ENCODE measurements around the gene CSTB. TPM values are rescaled to one million over a fixed set of nuclear protein-coding genes. Genes with fewer than 3 reads are reported as not detected.

CSTB gene
- total and polyA plus RNA-seq, 2 donors = 26.5 to 198 TPM

DNA sequence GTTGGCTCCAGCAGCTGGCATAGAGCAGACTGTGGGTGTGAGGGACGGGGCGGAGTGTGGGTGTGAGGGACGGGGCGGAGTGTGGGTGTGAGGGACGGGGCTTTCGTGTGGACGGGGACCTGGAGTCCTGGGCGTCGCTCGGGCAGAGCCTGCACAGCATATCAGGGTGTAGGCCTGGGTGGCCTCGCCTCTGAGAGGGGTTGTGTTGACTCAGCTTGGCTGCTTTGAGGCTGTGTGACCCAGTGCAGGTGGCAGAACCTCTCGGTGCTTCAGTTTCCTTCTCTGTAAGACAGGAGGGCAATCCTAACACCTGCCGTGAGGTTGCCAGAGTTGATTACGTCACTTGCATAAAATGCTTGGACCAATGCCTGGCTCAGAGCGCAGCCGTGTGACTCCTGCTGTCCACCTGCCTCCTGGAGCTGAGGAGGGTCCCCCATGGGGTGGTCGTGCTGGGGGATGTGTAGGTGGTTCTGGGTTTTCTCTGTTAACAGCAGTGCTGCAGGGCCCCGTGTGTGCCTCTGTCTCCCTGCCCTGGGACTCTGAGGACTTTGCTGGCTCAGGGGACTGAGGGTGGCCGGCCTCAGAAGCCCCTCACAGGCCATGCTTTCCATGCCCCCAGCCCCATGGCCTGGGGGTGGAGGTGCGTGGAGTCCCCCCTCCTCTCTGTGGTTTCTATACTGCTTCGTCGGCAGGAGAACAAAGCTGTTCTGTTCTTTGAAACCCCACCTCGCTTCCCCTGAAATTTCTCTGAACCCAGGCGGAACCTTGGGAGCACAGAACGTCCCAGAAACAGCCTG, 41.8 kb downstream of the CSTB start:
- Histone ChIP-seq H3K9me3 (ENCODE audit: control insufficient read depth in 2 of 2, insufficient read depth in 1 of 2, low read length in 1 of 2) (no peaks in the 10 kb centered on the region), H3K4me1 (ENCODE audit: control insufficient read depth in 2 of 2, insufficient read depth in 2 of 2, low read length in 2 of 2) (peaks cover 22 to 42% of the 10 kb centered on the region in 2 donors), H3K4me3 (ENCODE audit: low read length in 2 of 2) (no peak overlapping the region), H3K27ac (ENCODE audit: low read depth in 1 of 2, low read length in 1 of 2) (peak overlapping the region; percentile 55 to 70), H3K36me3 (ENCODE audit: control insufficient read depth in 2 of 2, insufficient read depth in 2 of 2, low read length in 1 of 2) (no peaks in the 10 kb centered on the region), H3K27me3 (ENCODE audit: control insufficient read depth in 2 of 2, insufficient read depth in 1 of 2, low read length in 1 of 2) (peaks cover 0 to 22% of the 10 kb centered on the region in 2 donors)
- DNase-seq (ENCODE audit: low read depth in 6 of 9, low spot score in 9 of 9) = peak in 4 of 9 donors; percentile 50 to 75 (median 58)
- WGBS = 54% methylated on average over 25 of the region's 25 CpGs

DNA sequence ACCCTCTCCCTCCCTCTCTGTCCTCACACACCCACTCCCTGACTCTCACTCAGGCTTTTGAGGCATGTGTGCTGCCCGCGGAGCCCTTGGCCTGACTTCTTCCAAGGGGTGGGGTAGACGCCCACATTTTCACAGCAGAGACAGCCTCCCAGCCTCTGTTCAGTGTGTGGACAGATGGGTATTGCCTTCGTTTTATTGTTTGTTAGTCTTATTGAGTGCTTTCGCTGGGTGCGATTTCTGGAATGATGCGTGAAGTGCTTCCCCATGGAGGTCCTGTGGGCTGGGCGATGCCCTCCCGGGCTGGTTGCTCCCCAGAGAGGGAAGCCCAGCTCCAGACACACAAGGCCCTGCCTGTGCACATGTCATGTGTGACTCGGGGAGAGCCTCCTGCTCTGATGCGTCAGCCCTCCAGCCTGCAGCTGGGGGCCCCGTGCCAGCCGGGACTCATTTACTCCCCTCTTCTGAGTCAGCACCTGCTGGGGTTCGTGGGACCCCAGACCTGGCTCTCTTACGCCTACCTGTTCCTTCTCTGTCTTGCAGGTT, 42.5 kb downstream of the CSTB start:
- peaks cover 27 to 48% of the 10 kb centered on the region in 2 donors for H3K4me1 ChIP-seq (ENCODE audit: control insufficient read depth in 2 of 2, insufficient read depth in 2 of 2, low read length in 2 of 2)

DNA sequence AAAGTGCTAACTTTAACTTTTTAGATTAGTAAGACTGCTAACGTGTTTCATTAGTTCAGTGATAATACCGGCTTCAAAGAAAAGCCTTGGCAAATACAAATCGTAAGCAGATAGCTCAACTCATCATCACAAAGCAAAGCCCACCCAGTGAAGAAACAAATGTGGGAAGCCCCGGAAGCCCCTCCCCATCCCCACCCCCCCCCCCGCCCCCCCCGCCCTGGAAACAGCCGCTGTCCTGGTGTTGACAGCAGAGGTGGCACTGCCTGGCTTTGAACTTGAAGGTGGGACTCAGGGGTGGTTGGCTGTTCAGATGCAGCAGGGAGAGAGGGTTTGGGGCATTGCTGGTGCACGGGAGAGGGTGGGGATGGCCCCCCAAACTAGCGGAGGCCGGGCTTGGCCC, 43.0 kb downstream of the CSTB start:
- Histone ChIP-seq H3K27ac (ENCODE audit: low read depth in 1 of 2, low read length in 1 of 2) (peak overlapping the region in 1 of 2 donors; percentile 32), H3K9me3 (ENCODE audit: control insufficient read depth in 2 of 2, insufficient read depth in 1 of 2, low read length in 1 of 2) (no peaks in the 10 kb centered on the region), H3K36me3 (ENCODE audit: control insufficient read depth in 2 of 2, insufficient read depth in 2 of 2, low read length in 1 of 2) (no peaks in the 10 kb centered on the region), H3K27me3 (ENCODE audit: control insufficient read depth in 2 of 2, insufficient read depth in 1 of 2, low read length in 1 of 2) (peaks cover 5 to 35% of the 10 kb centered on the region in 2 donors), H3K4me3 (ENCODE audit: low read length in 2 of 2) (no peak overlapping the region), H3K4me1 (ENCODE audit: control insufficient read depth in 2 of 2, insufficient read depth in 2 of 2, low read length in 2 of 2) (peaks cover 32 to 54% of the 10 kb centered on the region in 2 donors)
- peak in 1 of 9 donors; percentile 44 for DNase-seq (ENCODE audit: low read depth in 6 of 9, low spot score in 9 of 9)
- WGBS = 51% methylated on average over 10 of the region's 10 CpGs

More for the DNA sequence above, 42.5 kb downstream of the CSTB start:
- Histone ChIP-seq H3K36me3 (ENCODE audit: control insufficient read depth in 2 of 2, insufficient read depth in 2 of 2, low read length in 1 of 2) (no peaks in the 10 kb centered on the region), H3K27ac (ENCODE audit: low read depth in 1 of 2, low read length in 1 of 2) (peak overlapping the region; percentile 55 to 70), H3K9me3 (ENCODE audit: control insufficient read depth in 2 of 2, insufficient read depth in 1 of 2, low read length in 1 of 2) (no peaks in the 10 kb centered on the region), H3K4me3 (ENCODE audit: low read length in 2 of 2) (no peak overlapping the region), H3K27me3 (ENCODE audit: control insufficient read depth in 2 of 2, insufficient read depth in 1 of 2, low read length in 1 of 2) (peaks cover 4 to 29% of the 10 kb centered on the region in 2 donors)
- 65% methylated on average over 15 of the region's 15 CpGs for WGBS
- DNase-seq (ENCODE audit: low read depth in 6 of 9, low spot score in 9 of 9) = peak in 2 of 9 donors; percentile 52 to 62

DNA sequence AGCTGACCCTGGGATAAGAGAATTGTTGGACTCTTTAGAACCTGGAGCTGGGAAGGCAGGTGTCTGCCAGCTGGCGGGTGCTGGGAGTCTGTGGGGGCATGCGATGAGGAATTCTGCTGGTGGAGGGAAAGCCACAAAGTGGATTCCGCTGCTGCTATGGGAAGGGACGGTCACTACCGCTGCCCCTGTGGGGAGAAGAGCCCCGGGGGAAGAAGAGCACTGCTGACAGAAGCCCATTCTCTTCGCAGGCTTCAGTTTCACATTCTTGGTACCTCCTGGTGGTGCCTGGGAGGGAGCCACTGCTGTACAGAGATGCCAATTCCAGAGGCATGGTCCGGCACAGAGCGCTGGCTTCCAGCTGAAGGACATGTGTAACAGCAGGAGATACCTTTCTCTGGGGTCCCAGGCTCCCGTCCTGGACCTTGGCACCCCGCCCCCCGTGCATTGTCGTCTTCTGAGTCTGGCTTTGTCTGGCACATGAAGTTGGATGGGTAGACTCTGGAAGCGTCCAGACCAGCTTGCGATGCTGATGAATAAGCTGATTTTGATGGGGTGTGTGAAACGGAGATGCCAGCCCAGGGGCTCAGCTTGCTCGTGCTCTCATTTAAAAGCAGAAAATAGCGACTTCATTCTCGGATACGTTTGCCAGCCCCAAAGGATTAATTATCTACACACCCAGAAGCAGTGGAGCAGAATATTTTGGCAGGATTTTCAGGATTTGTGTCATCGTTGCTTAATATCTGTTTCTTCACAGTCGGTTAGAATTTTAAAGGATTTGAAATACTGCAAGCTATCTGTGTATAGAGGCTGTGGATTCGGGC, 44.0 kb downstream of the CSTB start:
- WGBS = 93% methylated on average over 23 of the region's 23 CpGs
- Histone ChIP-seq H3K27ac (ENCODE audit: low read depth in 1 of 2, low read length in 1 of 2) (peak overlapping the region in 1 of 2 donors; percentile 74), H3K36me3 (ENCODE audit: control insufficient read depth in 2 of 2, insufficient read depth in 2 of 2, low read length in 1 of 2) (no peaks in the 10 kb centered on the region), H3K27me3 (ENCODE audit: control insufficient read depth in 2 of 2, insufficient read depth in 1 of 2, low read length in 1 of 2) (peaks cover 5 to 44% of the 10 kb centered on the region in 2 donors), H3K4me3 (ENCODE audit: low read length in 2 of 2) (no peak overlapping the region), H3K4me1 (ENCODE audit: control insufficient read depth in 2 of 2, insufficient read depth in 2 of 2, low read length in 2 of 2) (peaks cover 32 to 63% of the 10 kb centered on the region in 2 donors), H3K9me3 (ENCODE audit: control insufficient read depth in 2 of 2, insufficient read depth in 1 of 2, low read length in 1 of 2) (no peaks in the 10 kb centered on the region)
- no peak for DNase-seq (ENCODE audit: low read depth in 6 of 9, low spot score in 9 of 9)

DNA sequence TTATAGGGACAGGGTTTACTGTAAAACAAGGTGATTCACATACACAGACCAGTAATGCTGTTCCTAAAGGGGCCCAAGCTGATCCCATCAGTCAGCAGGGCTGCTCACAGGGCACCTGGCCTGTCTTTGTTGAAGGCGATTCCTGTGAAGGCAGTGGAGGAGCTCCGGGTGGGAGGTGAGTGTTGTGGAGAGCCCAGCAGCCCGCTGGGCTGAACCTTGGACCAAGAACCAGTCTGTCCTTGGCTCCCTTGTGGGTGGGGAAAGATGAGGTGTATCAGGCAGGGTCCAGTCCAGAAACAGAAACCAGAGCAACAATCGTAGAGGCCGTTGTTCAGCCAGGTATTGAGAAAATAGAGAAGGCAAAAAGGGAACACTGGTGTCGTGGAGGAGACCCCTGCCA, 44.6 kb downstream of the CSTB start:
- 95% methylated on average over 6 of the region's 6 CpGs for WGBS
- DNase-seq (ENCODE audit: low read depth in 6 of 9, low spot score in 9 of 9) = no peak
- Histone ChIP-seq H3K27me3 (ENCODE audit: control insufficient read depth in 2 of 2, insufficient read depth in 1 of 2, low read length in 1 of 2) (peaks cover 9 to 51% of the 10 kb centered on the region in 2 donors), H3K4me3 (ENCODE audit: low read length in 2 of 2) (no peak overlapping the region), H3K4me1 (ENCODE audit: control insufficient read depth in 2 of 2, insufficient read depth in 2 of 2, low read length in 2 of 2) (peaks cover 32 to 68% of the 10 kb centered on the region in 2 donors), H3K9me3 (ENCODE audit: control insufficient read depth in 2 of 2, insufficient read depth in 1 of 2, low read length in 1 of 2) (no peaks in the 10 kb centered on the region), H3K27ac (ENCODE audit: low read depth in 1 of 2, low read length in 1 of 2) (peak overlapping the region in 1 of 2 donors; percentile 46), H3K36me3 (ENCODE audit: control insufficient read depth in 2 of 2, insufficient read depth in 2 of 2, low read length in 1 of 2) (no peaks in the 10 kb centered on the region)

DNA sequence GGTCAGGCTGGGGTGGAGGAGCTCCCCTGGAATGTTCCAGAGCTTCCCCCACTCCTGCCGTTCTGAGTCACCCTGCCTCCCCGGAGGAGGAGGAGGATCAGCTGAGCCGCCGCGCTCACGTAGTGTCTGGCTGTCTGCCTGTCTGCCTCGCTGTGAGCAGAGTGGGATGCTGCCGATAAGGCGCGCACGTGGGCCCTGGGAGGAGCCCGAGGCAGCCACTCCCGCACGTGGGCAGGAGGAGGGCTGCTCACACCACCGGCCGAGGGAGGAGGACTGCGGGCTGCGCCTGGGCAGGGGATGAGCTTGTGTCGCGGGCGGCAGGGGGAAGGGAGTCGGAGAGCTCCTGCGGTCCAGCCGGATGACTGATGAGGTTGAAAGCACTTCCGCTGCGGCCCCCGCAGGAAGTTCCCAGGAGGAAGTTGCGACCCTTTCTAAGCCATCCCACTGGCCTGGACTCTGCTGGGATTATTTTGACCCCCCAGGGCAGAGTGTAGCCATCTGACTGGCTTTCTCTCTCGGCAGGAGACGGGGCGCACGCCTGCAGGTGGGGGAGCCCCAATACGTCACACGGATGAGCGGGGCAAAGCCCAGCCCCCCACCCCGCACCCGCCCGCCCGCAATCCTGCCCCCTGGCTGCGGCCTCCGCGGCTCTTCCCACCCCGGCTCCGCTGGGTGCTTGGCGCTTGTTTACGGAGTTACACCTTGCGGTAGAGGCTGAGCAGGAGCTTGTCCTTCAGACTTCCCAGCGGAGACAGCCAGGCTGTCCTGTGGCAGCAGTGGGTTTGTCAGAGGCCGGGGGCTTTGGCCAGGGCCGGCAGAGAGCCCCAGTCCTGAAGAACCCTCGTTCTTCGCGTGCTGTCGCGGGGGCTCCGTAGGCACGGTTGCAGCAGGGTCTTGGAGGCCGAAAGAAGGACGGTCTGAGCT, 47.4 kb downstream of the CSTB start:
- Histone ChIP-seq H3K27me3 (ENCODE audit: control insufficient read depth in 2 of 2, insufficient read depth in 1 of 2, low read length in 1 of 2) (peaks cover 9 to 40% of the 10 kb centered on the region in 2 donors), H3K36me3 (ENCODE audit: control insufficient read depth in 2 of 2, insufficient read depth in 2 of 2, low read length in 1 of 2) (no peaks in the 10 kb centered on the region), H3K4me3 (ENCODE audit: low read length in 2 of 2) (peak overlapping the region; percentile 37 to 53), H3K9me3 (ENCODE audit: control insufficient read depth in 2 of 2, insufficient read depth in 1 of 2, low read length in 1 of 2) (no peaks in the 10 kb centered on the region), H3K4me1 (ENCODE audit: control insufficient read depth in 2 of 2, insufficient read depth in 2 of 2, low read length in 2 of 2) (peaks cover 15 to 48% of the 10 kb centered on the region in 2 donors), H3K27ac (ENCODE audit: low read depth in 1 of 2, low read length in 1 of 2) (peak overlapping the region; percentile 13 to 64)
- 8% methylated on average over 59 of the region's 59 CpGs for WGBS
- DNase-seq (ENCODE audit: low read depth in 6 of 9, low spot score in 9 of 9) = peak in 5 of 9 donors; percentile 49 to 82 (median 66)

DNA sequence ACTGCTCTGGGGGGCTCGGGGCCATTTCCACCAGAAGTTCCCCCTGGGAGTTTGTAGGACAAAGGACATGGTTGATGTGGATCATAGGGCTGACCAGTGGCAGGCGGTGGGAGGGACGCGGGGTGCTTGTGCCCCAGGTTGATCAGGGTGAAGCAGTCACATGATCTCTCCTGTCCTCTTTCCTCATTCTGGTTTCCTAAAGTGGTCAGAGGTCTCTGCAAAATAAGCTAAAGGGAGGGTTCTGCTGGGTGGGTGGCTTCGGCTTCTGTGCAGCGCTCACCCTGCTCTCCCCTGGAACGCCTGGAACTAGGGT, 48.0 kb downstream of the CSTB start:
- Histone ChIP-seq H3K27me3 (ENCODE audit: control insufficient read depth in 2 of 2, insufficient read depth in 1 of 2, low read length in 1 of 2) (peaks cover 9 to 40% of the 10 kb centered on the region in 2 donors), H3K36me3 (ENCODE audit: control insufficient read depth in 2 of 2, insufficient read depth in 2 of 2, low read length in 1 of 2) (no peaks in the 10 kb centered on the region), H3K4me3 (ENCODE audit: low read length in 2 of 2) (peak overlapping the region; percentile 37 to 53), H3K27ac (ENCODE audit: low read depth in 1 of 2, low read length in 1 of 2) (peak overlapping the region; percentile 3 to 64), H3K4me1 (ENCODE audit: control insufficient read depth in 2 of 2, insufficient read depth in 2 of 2, low read length in 2 of 2) (peaks cover 10 to 42% of the 10 kb centered on the region in 2 donors), H3K9me3 (ENCODE audit: control insufficient read depth in 2 of 2, insufficient read depth in 1 of 2, low read length in 1 of 2) (no peaks in the 10 kb centered on the region)
- 23% methylated on average over 7 of the region's 7 CpGs for WGBS
- no peak for DNase-seq (ENCODE audit: low read depth in 6 of 9, low spot score in 9 of 9)

DNA sequence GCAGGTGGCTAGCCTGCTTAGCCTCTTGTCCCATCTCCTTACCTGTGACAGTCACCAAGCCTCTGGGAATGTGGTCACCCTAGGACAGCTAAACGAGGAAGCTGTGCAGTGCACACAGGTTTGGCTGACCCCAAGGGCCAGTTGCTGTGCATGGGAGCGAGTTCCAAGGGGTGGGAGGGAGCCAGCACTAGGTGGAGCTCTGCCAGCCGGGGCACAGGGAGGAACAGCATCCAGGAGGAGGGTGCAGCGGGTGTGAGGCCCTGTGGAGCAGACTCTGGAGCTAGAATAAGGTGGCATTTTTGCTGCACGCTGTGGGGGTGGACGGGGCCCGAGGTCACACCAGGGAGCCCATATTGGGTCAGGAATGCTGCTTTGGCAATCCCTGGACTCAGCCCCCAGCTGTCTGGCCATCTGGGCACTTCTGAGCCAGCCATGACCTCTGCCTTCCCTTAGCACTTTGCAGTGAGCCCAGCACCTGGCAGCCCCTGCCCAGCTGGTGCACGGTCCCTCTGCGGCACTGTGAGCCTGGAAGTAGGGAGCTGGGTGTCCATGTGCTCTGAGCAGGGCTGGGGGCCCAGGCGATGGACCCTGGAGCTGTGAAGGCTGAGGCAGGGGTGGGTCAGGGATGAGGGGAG, 48.5 kb downstream of the CSTB start:
- Histone ChIP-seq H3K27ac (ENCODE audit: low read depth in 1 of 2, low read length in 1 of 2) (peak overlapping the region in 1 of 2 donors; percentile 64), H3K9me3 (ENCODE audit: control insufficient read depth in 2 of 2, insufficient read depth in 1 of 2, low read length in 1 of 2) (no peaks in the 10 kb centered on the region), H3K27me3 (ENCODE audit: control insufficient read depth in 2 of 2, insufficient read depth in 1 of 2, low read length in 1 of 2) (peaks cover 9 to 40% of the 10 kb centered on the region in 2 donors), H3K4me3 (ENCODE audit: low read length in 2 of 2) (no peak overlapping the region), H3K36me3 (ENCODE audit: control insufficient read depth in 2 of 2, insufficient read depth in 2 of 2, low read length in 1 of 2) (no peaks in the 10 kb centered on the region), H3K4me1 (ENCODE audit: control insufficient read depth in 2 of 2, insufficient read depth in 2 of 2, low read length in 2 of 2) (peaks cover 10 to 39% of the 10 kb centered on the region in 2 donors)
- WGBS = 83% methylated on average over 10 of the region's 10 CpGs
- no peak for DNase-seq (ENCODE audit: low read depth in 6 of 9, low spot score in 9 of 9)

All from thymus (tissue), 11 donors.